Nephron progenitor cell (in vitro differentiated cells): ENCODE data around the gene OR1G1.
"Not testable (repeated sequence)": the region's sequence is repeated elsewhere in the genome, so short reads cannot be mapped to it uniquely, and the experiment has no call there.

Source experiments
- DNase-seq: peaks from one replicate; pipeline ENCODE4 v3.0.0; 2021
- H3K27ac Mint-ChIP-seq: 2 replicates; pipeline ENCODE4 v1.8.0; 2021; ENCODE audit warnings: mild to moderate bottlenecking, moderate library complexity, mixed read lengths
- H3K27me3 Mint-ChIP-seq: 2 replicates; pipeline ENCODE4 v1.8.0; 2021; ENCODE audit warnings: mild to moderate bottlenecking, low read depth, mixed read lengths; ENCODE audit not compliant: poor library complexity
- H3K36me3 Mint-ChIP-seq: 2 replicates; pipeline ENCODE4 v1.8.0; 2021; ENCODE audit warnings: low read depth, mixed read lengths
- H3K4me1 Mint-ChIP-seq: 2 replicates; pipeline ENCODE4 v1.8.0; 2021; ENCODE audit warnings: mixed read lengths
- H3K4me3 Mint-ChIP-seq: 2 replicates; pipeline ENCODE4 v1.8.0; 2021; ENCODE audit warnings: mild to moderate bottlenecking, moderate library complexity, mixed read lengths
- H3K9me3 Mint-ChIP-seq: 2 replicates; pipeline ENCODE4 v1.8.0; 2021; ENCODE audit warnings: mild to moderate bottlenecking, moderate library complexity, mixed read lengths
- CTCF ChIP-seq: fragments of 200-600 bp; sonication (generic); IDR thresholded peaks from 2 replicates; pipeline ENCODE4 v1.5.0; 2021; ENCODE audit warnings: antibody characterized with exemption

OR1G1 gene

GRCh38 chr17:3127451-3127850, at the start of gene OR1G1:
Gene OR1G1, minus strand, starts transcription at chr17:3127551. Its CDS starts 0 bp downstream, at chr17:3127551.
- Mint-ChIP-seq H3K4me3 (no peak within 1 kb of the TSS), H3K9me3 (peaks cover 67% of the 10 kb centered on the region), H3K36me3 (no peaks in the 10 kb centered on the region), H3K27me3 (peaks cover 6% of the 10 kb centered on the region), H3K27ac (no peak within 1 kb of the TSS), H3K4me1 (no peaks in the 10 kb centered on the region)
- no peak for DNase-seq
- no peak for TF ChIP-seq CTCF

GRCh38 chr17:3167574-3167973, 40.2 kb upstream of the OR1G1 start:
- Mint-ChIP-seq H3K9me3 (peaks cover 87% of the 10 kb centered on the region), H3K4me3 (no peak overlapping the region), H3K27ac (no peak overlapping the region), H3K4me1 (no peaks in the 10 kb centered on the region), H3K36me3 (no peaks in the 10 kb centered on the region), H3K27me3 (no peaks in the 10 kb centered on the region)
- DNase-seq = no peak
- TF ChIP-seq CTCF = no peak

- Mint-ChIP-seq H3K9me3 (peaks cover 59% of the 10 kb centered on the region), H3K27ac (no peak overlapping the region), H3K4me3 (no peak overlapping the region), H3K4me1 (no peaks in the 10 kb centered on the region), H3K36me3 (no peaks in the 10 kb centered on the region), H3K27me3 (peaks cover 4% of the 10 kb centered on the region)
- no peak for TF ChIP-seq CTCF
- no peak for DNase-seq
These were observed 29.9 kb upstream of the OR1G1 start for GRCh38 chr17:3157218-3157617.

- H3K27ac Mint-ChIP-seq, H3K27me3 Mint-ChIP-seq, H3K4me3 Mint-ChIP-seq, H3K36me3 Mint-ChIP-seq, DNase-seq, H3K4me1 Mint-ChIP-seq: not testable (repeated sequence)
- peaks cover 63% of the 10 kb centered on the region for H3K9me3 Mint-ChIP-seq
These were observed 10.1 kb upstream of the OR1G1 start for GRCh38 chr17:3137494-3137893.

- no peak for DNase-seq
- Mint-ChIP-seq H3K27me3 (peaks cover 5% of the 10 kb centered on the region), H3K9me3 (peaks cover 57% of the 10 kb centered on the region), H3K4me3 (no peak within 1 kb of the TSS), H3K36me3 (no peaks in the 10 kb centered on the region), H3K4me1 (no peaks in the 10 kb centered on the region), H3K27ac (no peak within 1 kb of the TSS)
- no peak for TF ChIP-seq CTCF
These were observed 23.0 kb downstream of the OR1G1 start, which contains the start of gene OR1D2 for GRCh38 chr17:3104322-3104721. Gene OR1D2, minus strand, starts transcription at chr17:3104422. Its CDS starts 11,426 bp downstream, at chr17:3092996.
